AG04450 (cell line): ENCODE results near the gene HADHB. TPM values are rescaled to one million over a fixed set of nuclear protein-coding genes. Genes with fewer than 3 reads are reported as not detected.
"Not testable (repeated sequence)": the region's sequence is repeated elsewhere in the genome, so short reads cannot be mapped to it uniquely, and the experiment has no call there.

Experiments
- CTCF ChIA-PET: fragments of 300-600, 350-600 bp; formaldehyde crosslinking; extraction: SDS; loops from one replicate; lab custom pipeline; 2022; ENCODE audit warnings: antibody characterized with exemption, inconsistent platforms; lab: Charles Lee
- POLR2A ChIA-PET: fragments of 350-600 bp; formaldehyde crosslinking; extraction: SDS; loops from one replicate; lab custom pipeline; 2021; ENCODE audit warnings: antibody characterized with exemption, inconsistent platforms; lab: Yijun Ruan, JAX
- DNase-seq: peaks from one replicate; pipeline ENCODE4 v3.0.0-alpha.2; 2011; ENCODE audit warnings: low read depth, low spot score
- H3K27ac ChIP-seq: one replicate; pipeline ENCODE4 v1.5.1; 2012; ENCODE audit warnings: low read depth, low read length, control low read depth
- H3K27me3 ChIP-seq: one replicate; pipeline ENCODE4 v1.6.0; 2012; ENCODE audit warnings: low read length; ENCODE audit not compliant: control insufficient read depth, insufficient read depth
- H3K4me3 ChIP-seq: 2 replicates; pipeline ENCODE4 v1.5.1; 2011; ENCODE audit warnings: mild to moderate bottlenecking, low read depth, low read length, control low read depth
- H3K9me3 ChIP-seq: 2 replicates; pipeline ENCODE4 v1.5.1; 2012; ENCODE audit warnings: low read length; ENCODE audit not compliant: control insufficient read depth, insufficient read depth
- polyA plus RNA-seq: library from polyadenylated mRNA; depleted of rRNA; stranded (reverse); fragments of >200 nt; gene quantifications from 2 replicates; pipeline ENCODE4 v1.2.3, GENCODE V29; 2011
- TF ChIP-seq, protein P1 (sequence below): IDR thresholded peaks from 2 replicates; pipeline ENCODE4 v1.5.1; 2011; ENCODE audit warnings: low read depth, low read length, control low read depth, inconsistent platforms

HADHB gene
- polyA plus RNA-seq, 1 experiment, result 162 TPM

DNA sequence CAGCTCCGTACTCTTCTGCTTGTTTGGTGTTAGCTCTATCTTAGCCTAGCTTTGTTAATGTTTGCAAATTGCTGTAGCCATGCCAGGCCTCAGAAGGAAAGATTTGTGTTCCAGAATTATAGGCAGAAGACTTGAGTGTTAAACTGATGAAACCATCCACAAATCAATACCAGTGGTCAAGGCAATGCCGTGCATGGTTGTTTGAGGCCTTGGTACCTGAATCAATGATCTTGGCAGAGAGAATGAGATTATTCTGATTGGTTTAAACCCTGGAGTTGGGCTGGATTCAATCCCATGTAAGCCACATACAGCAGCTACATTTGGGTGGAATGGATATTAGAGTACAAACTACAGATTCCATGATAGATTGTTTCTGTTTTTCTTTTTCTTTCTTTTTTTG, 4.9 kb downstream of the HADHB start:
- Histone ChIP-seq H3K4me3 (no peak overlapping the region), H3K27me3 (no peaks in the 10 kb centered on the region), H3K27ac (no peak overlapping the region), H3K9me3 (no peaks in the 10 kb centered on the region)
- POLR2A ChIA-PET, result no interaction called here
- no peak for DNase-seq
- TF ChIP-seq, protein P1, sequence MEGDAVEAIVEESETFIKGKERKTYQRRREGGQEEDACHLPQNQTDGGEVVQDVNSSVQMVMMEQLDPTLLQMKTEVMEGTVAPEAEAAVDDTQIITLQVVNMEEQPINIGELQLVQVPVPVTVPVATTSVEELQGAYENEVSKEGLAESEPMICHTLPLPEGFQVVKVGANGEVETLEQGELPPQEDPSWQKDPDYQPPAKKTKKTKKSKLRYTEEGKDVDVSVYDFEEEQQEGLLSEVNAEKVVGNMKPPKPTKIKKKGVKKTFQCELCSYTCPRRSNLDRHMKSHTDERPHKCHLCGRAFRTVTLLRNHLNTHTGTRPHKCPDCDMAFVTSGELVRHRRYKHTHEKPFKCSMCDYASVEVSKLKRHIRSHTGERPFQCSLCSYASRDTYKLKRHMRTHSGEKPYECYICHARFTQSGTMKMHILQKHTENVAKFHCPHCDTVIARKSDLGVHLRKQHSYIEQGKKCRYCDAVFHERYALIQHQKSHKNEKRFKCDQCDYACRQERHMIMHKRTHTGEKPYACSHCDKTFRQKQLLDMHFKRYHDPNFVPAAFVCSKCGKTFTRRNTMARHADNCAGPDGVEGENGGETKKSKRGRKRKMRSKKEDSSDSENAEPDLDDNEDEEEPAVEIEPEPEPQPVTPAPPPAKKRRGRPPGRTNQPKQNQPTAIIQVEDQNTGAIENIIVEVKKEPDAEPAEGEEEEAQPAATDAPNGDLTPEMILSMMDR, result no peak
- CTCF ChIA-PET, result no interaction called here

- ChIA-PET CTCF (interaction anchor here (1.6 kb wide), 1 partner anchor 79 kb away, joined by 4 read pairs; no protein-coding TSS in a partner anchor), POLR2A (no interaction called here)
- DNase-seq, result no peak
- TF ChIP-seq, protein P1, result no peak
- Histone ChIP-seq H3K27ac (no peak overlapping the region), H3K4me3 (no peak overlapping the region), H3K9me3 (no peaks in the 10 kb centered on the region), H3K27me3 (no peaks in the 10 kb centered on the region)
These were observed 7.2 kb downstream of the HADHB start for GRCh38 chr2:26251893-26252292.

DNA sequence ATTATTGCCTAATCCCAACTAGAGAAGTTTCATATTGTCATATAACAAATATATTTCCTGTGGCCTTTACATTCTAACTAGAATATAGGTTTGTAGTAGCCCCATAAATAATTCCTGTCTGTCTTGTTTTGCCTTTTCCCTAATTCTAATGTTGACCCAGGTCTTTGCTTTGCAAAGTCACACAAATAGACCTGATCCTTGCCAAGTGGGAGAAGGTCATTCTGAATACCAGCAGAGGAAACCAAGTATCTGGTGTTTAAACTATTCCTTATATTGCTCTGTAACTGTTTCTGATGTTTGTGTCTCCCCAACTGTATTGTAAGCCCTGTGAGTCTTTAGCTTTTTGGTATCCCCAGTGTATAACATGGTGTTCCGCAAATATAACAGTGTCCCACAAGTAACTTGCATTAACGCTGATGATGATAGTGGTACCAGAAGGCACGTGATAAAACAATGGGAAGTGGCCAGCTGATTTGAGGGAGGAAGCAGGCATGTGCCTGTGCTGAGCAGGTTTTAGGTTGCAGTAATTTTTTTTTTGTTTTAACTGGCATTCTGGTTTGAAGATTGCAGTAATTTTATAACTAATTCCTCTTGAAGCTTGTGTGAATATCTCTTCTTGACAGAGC, 11.1 kb downstream of the HADHB start:
- H3K27me3 ChIP-seq, result no peaks in the 10 kb centered on the region
- TF ChIP-seq, protein P1, result no peak
- ChIA-PET CTCF (interaction anchor here (0.6 kb wide), 1 partner anchor 990 kb away, joined by 3 read pairs; no protein-coding TSS in a partner anchor), POLR2A (no interaction called here)
- no peak overlapping the region for H3K4me3 ChIP-seq
- no peak overlapping the region for H3K27ac ChIP-seq
- no peak for DNase-seq
- H3K9me3 ChIP-seq, result no peaks in the 10 kb centered on the region

DNA sequence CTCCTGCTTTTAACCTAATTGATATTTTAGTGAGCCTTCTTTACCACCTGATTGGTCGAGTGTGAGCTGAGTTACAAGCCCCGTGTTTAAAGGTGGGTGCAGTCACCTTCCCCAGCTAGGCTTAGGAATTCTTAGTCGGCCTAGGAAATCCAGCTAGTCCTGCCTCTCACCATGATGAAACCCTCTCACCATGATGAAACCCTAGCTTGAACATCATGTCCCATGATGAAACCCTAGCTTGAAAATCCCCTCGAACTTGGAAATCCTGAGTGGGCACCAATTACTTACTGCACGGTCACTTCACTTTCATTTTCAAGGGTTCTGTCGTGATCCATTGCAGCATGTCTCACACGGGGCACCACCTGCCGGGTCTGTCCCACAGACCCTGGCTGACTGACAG, 14.1 kb downstream of the HADHB start:
- H3K27me3 ChIP-seq, DNase-seq, CTCF ChIA-PET, POLR2A ChIA-PET, H3K4me3 ChIP-seq, H3K9me3 ChIP-seq, H3K27ac ChIP-seq: not testable (repeated sequence)

GRCh38 chr2:26268213-26268612, 23.5 kb downstream of the HADHB start:
- ChIA-PET POLR2A (no interaction called here), CTCF (interaction anchor here (1.0 kb wide), 1 partner anchor 317 kb away, joined by 3 read pairs; no protein-coding TSS in a partner anchor)
- Histone ChIP-seq H3K9me3 (no peaks in the 10 kb centered on the region), H3K27ac (no peak overlapping the region), H3K27me3 (no peaks in the 10 kb centered on the region), H3K4me3 (no peak overlapping the region)
- TF ChIP-seq, protein P1, result no peak
- no peak for DNase-seq

DNA sequence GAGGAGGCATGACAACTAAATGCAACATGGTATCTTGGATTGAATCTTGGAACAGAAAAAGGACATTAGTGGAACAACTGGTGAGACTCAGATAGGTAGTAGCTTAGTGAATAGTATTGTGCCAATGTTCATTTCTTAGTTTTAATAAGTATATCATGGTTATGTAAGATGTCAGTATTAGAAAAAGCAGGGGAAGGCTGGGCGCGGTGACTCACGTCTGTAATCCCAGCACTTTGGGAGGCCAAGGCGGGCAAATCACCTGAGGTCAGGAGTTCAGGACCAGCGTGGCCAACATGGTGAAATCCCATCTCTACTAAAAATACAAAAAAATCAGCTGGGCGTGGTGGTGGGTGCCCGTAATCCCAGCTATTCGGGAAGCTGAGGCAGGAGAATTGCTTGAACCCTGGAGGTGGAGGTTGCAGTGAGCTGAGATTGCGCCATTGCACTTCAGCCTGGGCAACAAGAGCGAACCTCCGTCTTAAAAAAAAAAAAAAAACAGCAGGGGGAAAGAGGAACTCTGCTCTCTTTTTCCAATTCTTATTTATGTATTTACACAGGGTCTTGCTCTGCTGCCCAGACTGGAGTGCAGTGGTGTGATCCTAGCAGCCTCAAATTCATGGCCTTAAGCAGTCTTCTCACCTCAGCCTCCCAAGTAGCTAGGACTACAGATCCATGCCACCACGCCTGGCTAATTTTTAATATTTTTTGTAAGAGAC, 24.1 kb downstream of the HADHB start:
- H3K27me3 ChIP-seq, DNase-seq, H3K9me3 ChIP-seq, H3K4me3 ChIP-seq, POLR2A ChIA-PET, H3K27ac ChIP-seq: not testable (repeated sequence)
- CTCF ChIA-PET, result interaction anchor here (1.0 kb wide), 1 partner anchor 318 kb away, joined by 3 read pairs; no protein-coding TSS in a partner anchor
